Esophagus (tissue), 2 donors: ENCODE data around the gene TBL1X. TPM values are rescaled to one million over a fixed set of nuclear protein-coding genes. Genes with fewer than 3 reads are reported as not detected.
"Not testable (repeated sequence)": the region's sequence is repeated elsewhere in the genome, so short reads cannot be mapped to it uniquely, and the experiment has no call there.

Experiments used
- H3K27ac ChIP-seq, 2 donors: one replicate each; pipeline ENCODE4 v1.5.1; 2013; ENCODE audit warnings: low read depth in 2 of 2, mild to moderate bottlenecking in 2 of 2, inconsistent platforms in 1 of 2, low read length in 1 of 2, moderate library complexity in 1 of 2
- H3K27me3 ChIP-seq, 2 donors: one replicate each; pipeline ENCODE4 v1.6.1; 2013; ENCODE audit warnings: low read length in 2 of 2, control low read depth in 1 of 2, mild to moderate bottlenecking in 1 of 2; ENCODE audit not compliant: insufficient read depth in 2 of 2, control insufficient read depth in 1 of 2
- H3K36me3 ChIP-seq, 2 donors: one replicate each; pipeline ENCODE4 v1.6.1; 2013; ENCODE audit warnings: low read length in 1 of 2; ENCODE audit not compliant: control insufficient read depth in 2 of 2, insufficient read depth in 2 of 2
- H3K4me1 ChIP-seq, 2 donors: one replicate each; pipeline ENCODE4 v1.6.1; 2013; ENCODE audit warnings: low read length in 1 of 2; ENCODE audit not compliant: control insufficient read depth in 2 of 2, insufficient read depth in 2 of 2
- H3K4me3 ChIP-seq, 2 donors: one replicate each; pipeline ENCODE4 v1.5.1; 2013; ENCODE audit warnings: low read length in 2 of 2, mild to moderate bottlenecking in 2 of 2, low read depth in 1 of 2, moderate library complexity in 1 of 2
- H3K9me3 ChIP-seq, 2 donors: one replicate each; pipeline ENCODE4 v1.6.1; 2013; ENCODE audit warnings: mild to moderate bottlenecking in 2 of 2, low read depth in 1 of 2, low read length in 1 of 2, moderate library complexity in 1 of 2; ENCODE audit not compliant: control insufficient read depth in 2 of 2, insufficient read depth in 1 of 2
- WGBS, 2 donors: extraction: QIAGEN DNeasy Blood & Tissue Kit; methylation state at CpG; one replicate each; pipeline ENCODE4 v1.1.7; 2013; 5-methylcytosine and 5-hydroxymethylcytosine counted together
- polyA plus RNA-seq, 2 donors: library from polyadenylated mRNA; stranded (reverse); fragments of 200-250 nt; gene quantifications; one replicate each; pipeline ENCODE4 v1.2.3, GENCODE V29; 2013
- donor health status: healthy with polysubstance abuse.
- donor health status: Bipolar disorder and iron deficiency.

TBL1X gene
- polyA plus RNA-seq, 2 donors: 3.7 to 5.8 TPM

- peaks cover 0 to 4% of the 10 kb centered on the region in 2 donors for H3K4me1 ChIP-seq
- H3K27me3 ChIP-seq: no peaks in the 10 kb centered on the region
- H3K9me3 ChIP-seq: peaks cover 0 to 2% of the 10 kb centered on the region in 2 donors
- H3K27ac ChIP-seq: no peak overlapping the region
- H3K36me3 ChIP-seq: no peaks in the 10 kb centered on the region
- H3K4me3 ChIP-seq: no peak overlapping the region
- WGBS, 2 donors: 42 to 52% methylated on average over 4 of the region's 4 CpGs
These were observed 70.2 kb downstream of the TBL1X start for GRCh38 chrX:9535101-9535500.

GRCh38 chrX:9536156-9536555 is 71.3 kb downstream of the TBL1X start:
- WGBS, 2 donors: 84 to 92% methylated on average over 10 of the region's 10 CpGs
- H3K4me1 ChIP-seq: not testable (repeated sequence)

GRCh38 chrX:9537781-9538180 is 72.9 kb downstream of the TBL1X start:
- H3K27me3 ChIP-seq: no peaks in the 10 kb centered on the region
- H3K9me3 ChIP-seq: peaks cover 0 to 2% of the 10 kb centered on the region in 2 donors
- no peak overlapping the region for H3K27ac ChIP-seq
- H3K4me3 ChIP-seq: no peak overlapping the region
- peaks cover 0 to 4% of the 10 kb centered on the region in 2 donors for H3K4me1 ChIP-seq
- WGBS, 2 donors: 88 to 96% methylated on average over 8 of the region's 8 CpGs
- H3K36me3 ChIP-seq: no peaks in the 10 kb centered on the region

More at GRCh38 chrX:9536156-9536555, 71.3 kb downstream of the TBL1X start:
- H3K4me3 ChIP-seq, H3K36me3 ChIP-seq, H3K27ac ChIP-seq, H3K27me3 ChIP-seq, H3K9me3 ChIP-seq: not testable (repeated sequence)

- 76 to 84% methylated on average over 10 of the region's 10 CpGs for WGBS, 2 donors
- Histone ChIP-seq H3K9me3 (peaks cover 0 to 2% of the 10 kb centered on the region in 2 donors), H3K4me3 (no peak overlapping the region), H3K4me1 (peaks cover 0 to 4% of the 10 kb centered on the region in 2 donors), H3K36me3 (no peaks in the 10 kb centered on the region), H3K27ac (no peak overlapping the region), H3K27me3 (no peaks in the 10 kb centered on the region)
These were observed 73.7 kb downstream of the TBL1X start for GRCh38 chrX:9538544-9539045.

GRCh38 chrX:9539605-9540387 is 74.9 kb downstream of the TBL1X start:
- Histone ChIP-seq H3K36me3 (no peaks in the 10 kb centered on the region), H3K4me1 (peaks cover 0 to 2% of the 10 kb centered on the region in 2 donors), H3K27ac (no peak overlapping the region), H3K4me3 (no peak overlapping the region), H3K9me3 (peaks cover 0 to 2% of the 10 kb centered on the region in 2 donors), H3K27me3 (no peaks in the 10 kb centered on the region)
- WGBS, 2 donors: 66 to 69% methylated on average over 5 of the region's 5 CpGs

GRCh38 chrX:9542106-9542760 is 77.4 kb downstream of the TBL1X start:
- Histone ChIP-seq H3K27ac (no peak overlapping the region), H3K36me3 (no peaks in the 10 kb centered on the region), H3K4me1 (peaks cover 0 to 2% of the 10 kb centered on the region in 2 donors), H3K9me3 (peaks cover 0 to 2% of the 10 kb centered on the region in 2 donors), H3K4me3 (no peak overlapping the region), H3K27me3 (no peaks in the 10 kb centered on the region)
- 77 to 82% methylated on average over 13 of the region's 13 CpGs for WGBS, 2 donors

GRCh38 chrX:9542761-9543111 is 77.9 kb downstream of the TBL1X start:
- Histone ChIP-seq H3K36me3 (no peaks in the 10 kb centered on the region), H3K27ac (no peak overlapping the region), H3K27me3 (no peaks in the 10 kb centered on the region), H3K9me3 (peaks cover 0 to 2% of the 10 kb centered on the region in 2 donors), H3K4me1 (peaks cover 0 to 2% of the 10 kb centered on the region in 2 donors), H3K4me3 (no peak overlapping the region)
- WGBS, 2 donors: 80 to 91% methylated on average over 12 of the region's 12 CpGs

- Histone ChIP-seq H3K9me3 (no peaks in the 10 kb centered on the region), H3K27ac (no peak overlapping the region), H3K4me3 (no peak overlapping the region), H3K36me3 (no peaks in the 10 kb centered on the region), H3K4me1 (no peaks in the 10 kb centered on the region), H3K27me3 (no peaks in the 10 kb centered on the region)
- WGBS, 2 donors: 57 to 64% methylated on average over 2 of the region's 2 CpGs
These were observed 90.5 kb downstream of the TBL1X start for GRCh38 chrX:9555354-9555753.

GRCh38 chrX:9557091-9557490 is 92.2 kb downstream of the TBL1X start:
- H3K4me3 ChIP-seq: no peak overlapping the region

More at GRCh38 chrX:9557091-9557490, 92.2 kb downstream of the TBL1X start:
- Histone ChIP-seq H3K36me3 (no peaks in the 10 kb centered on the region), H3K27ac (no peak overlapping the region), H3K9me3 (no peaks in the 10 kb centered on the region), H3K27me3 (no peaks in the 10 kb centered on the region), H3K4me1 (no peaks in the 10 kb centered on the region)
- 84% methylated on average over 11 of the region's 11 CpGs for WGBS, 2 donors
